HUDEP-2 (cell line): ENCODE results near the gene CACNB2.
A peak's percentile ranks its signal among the peaks of the same experiment; 100 is the strongest.

Source experiments
- DNase-seq, 76 experiments: peaks; one replicate each; lab custom pipeline; 2025; ENCODE audit not compliant: unreplicated experiment in 76 of 76; lab: John Stamatoyannopoulos, UW

Gene CACNB2

GRCh38 chr10:18377898-18378297 is 237.7 kb downstream of the CACNB2 start:
- no peak for DNase-seq

DNA sequence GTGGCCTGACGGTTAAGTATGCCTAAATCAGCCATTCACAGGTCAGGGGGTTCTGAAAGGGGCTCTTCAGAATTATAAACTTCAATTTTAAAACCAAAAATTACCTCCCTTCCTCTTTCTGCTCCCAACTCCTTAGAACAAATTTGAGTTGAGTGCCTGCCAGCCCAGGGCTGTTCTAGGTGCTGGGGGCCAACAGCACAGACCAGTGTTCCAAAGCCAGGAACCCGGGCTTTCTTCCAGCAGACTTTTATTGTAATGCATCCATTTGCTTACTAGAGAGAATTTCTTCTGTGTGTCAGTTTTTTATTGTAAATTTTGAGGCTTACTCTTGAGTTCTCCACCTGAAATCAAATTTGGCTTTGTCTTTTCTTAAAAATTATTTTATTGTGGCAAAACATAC is 238.5 kb downstream of the CACNB2 start:
- DNase-seq: no peak

GRCh38 chr10:18381679-18382078 is 241.5 kb downstream of the CACNB2 start:
- no peak for DNase-seq

GRCh38 chr10:18397906-18398305 is 257.7 kb downstream of the CACNB2 start:
- DNase-seq: no peak

GRCh38 chr10:18399158-18399557 is 258.9 kb downstream of the CACNB2 start:
- DNase-seq: no peak

- DNase-seq: peak in 1 of 76 experiments; percentile 1
Measured at GRCh38 chr10:18400201-18400905, 260.1 kb downstream of the CACNB2 start.

GRCh38 chr10:18400906-18401245 is 260.7 kb downstream of the CACNB2 start:
- no peak for DNase-seq

DNA sequence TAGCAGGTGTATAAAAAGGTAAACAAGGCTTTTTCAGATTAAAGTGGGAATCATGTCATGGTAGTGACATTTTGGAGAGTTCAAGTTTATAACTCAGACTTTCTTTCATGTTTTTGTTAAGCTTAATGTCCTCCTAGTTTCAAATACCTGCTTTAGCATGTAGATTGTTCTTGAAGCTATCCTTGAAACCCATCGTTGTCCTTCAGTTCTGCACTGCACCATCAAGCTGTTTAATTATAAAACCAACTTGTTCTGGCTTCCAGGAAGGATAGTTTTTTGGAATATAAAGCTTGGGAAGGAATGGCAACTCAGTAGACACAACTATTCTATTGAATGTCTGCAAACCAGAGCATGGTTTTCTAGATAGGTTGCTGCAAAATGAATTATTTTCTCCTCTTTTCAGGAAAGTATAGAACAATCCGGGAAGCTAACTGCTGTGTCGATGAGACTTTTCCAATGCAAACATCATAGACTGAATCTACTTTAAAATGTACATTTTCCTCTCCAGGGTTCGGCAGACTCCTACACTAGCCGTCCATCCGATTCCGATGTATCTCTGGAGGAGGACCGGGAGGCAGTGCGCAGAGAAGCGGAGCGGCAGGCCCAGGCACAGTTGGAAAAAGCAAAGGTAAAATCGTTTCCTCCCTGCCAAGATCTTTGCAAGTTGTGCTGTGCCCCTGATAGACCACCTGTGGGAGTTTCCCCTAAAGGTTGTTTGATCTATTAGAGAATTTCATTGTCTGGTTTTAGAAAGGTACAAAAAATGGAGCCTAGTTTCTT is 261.4 kb downstream of the CACNB2 start:
- DNase-seq: no peak

- DNase-seq: no peak
Measured at GRCh38 chr10:18402853-18403252, 262.6 kb downstream of the CACNB2 start.

DNA sequence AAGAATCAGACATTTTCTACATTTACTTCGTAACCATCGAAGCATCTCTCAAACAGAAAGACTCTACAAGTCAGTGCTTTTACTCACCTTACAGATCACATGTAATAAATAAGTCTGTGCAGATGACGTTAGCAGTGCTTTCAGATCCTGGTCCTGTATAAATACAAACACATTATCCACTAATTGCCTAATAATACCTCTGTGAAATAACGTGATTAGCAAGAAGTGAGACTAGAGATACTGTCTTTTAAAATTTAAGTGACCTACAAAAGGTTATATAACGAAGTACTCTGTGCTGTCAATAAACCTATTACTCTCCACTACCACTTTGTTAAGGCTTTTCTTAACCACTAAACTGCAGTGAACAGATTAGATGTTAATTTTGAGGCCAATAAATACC is 264.3 kb downstream of the CACNB2 start:
- DNase-seq: no peak

DNA sequence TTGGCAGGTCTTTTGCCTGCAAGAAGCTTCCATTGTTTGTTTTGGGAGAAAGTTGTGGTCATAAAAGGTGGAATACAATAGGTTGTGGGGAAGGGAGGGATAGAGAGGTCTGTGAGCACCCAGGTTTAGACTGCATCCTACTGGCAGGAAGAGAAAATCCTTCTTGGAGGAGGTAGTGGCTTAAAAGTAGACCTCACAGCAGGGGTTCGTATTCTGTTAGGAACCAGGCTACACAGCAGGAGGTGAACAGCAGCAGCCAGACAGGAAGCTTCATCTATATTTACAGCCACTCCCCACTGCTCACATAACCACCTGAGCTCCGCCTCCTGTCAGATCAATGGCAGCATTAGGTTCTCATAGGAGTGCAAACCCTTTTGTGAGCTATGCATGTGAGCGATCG is 265.9 kb downstream of the CACNB2 start:
- DNase-seq: no peak

- DNase-seq: no peak
Measured at GRCh38 chr10:18409599-18410397, 269.6 kb downstream of the CACNB2 start.

GRCh38 chr10:18414061-18414460 is 273.8 kb downstream of the CACNB2 start:
- DNase-seq: no peak

DNA sequence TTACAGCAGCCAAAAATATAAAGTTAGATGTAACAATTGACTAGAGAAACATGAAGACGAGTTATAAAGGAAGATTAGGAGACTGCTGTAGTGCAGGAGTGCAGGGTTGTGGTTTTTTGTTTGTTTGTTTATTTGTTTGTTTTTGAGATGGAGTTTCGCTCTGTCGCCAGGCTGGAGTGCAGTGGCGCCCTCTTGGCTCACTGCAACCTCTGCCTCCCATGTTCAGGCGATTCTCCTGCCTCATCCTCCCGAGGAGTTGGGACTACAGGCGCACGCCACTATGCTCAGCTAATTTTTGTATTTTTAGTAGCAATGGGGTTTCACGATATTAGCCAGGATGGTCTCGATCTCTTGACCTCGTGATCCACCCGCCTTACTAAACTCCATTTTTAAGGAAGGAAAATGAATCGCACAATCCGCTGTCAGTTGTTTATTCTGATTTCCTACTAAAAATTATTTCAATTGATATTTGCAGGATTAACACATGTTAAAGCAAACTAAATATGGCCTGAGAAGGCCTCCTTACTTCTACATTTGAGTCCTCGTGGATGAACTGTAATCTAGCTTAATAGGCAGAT is 277.8 kb downstream of the CACNB2 start:
- no peak for DNase-seq

DNA sequence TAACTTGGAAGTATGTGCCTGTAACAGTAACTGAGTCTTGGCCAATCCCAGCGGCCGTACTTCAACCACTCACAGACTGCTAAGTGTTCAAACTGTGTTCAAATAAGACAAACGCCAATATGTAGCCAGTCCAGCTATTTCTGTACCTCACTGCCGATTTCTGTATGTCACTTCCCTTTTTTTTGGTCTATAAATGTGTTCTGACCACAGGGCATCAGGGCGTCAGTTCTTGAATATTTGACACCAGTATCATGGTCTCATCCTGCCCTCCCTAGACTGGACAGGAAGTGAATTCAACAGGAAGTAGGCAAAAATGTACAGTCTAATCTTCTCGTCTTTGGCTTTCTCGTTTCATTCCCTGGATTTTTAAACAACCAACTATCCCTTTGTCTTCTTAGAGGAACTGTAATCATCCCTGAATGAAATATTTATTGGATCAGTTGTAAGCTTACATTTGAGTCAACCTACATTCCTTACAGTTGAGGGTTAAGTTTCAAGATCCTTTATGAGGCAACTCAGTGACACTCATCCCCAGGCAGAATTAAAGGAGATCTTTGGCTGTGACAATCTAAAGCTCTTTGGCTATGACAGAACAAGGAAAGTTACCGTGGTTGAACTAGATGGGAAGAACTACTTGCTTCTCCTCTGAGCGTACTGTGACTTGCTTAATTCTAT is 278.5 kb downstream of the CACNB2 start:
- no peak for DNase-seq

GRCh38 chr10:18419945-18420344 is 279.7 kb downstream of the CACNB2 start:
- DNase-seq: no peak

DNA sequence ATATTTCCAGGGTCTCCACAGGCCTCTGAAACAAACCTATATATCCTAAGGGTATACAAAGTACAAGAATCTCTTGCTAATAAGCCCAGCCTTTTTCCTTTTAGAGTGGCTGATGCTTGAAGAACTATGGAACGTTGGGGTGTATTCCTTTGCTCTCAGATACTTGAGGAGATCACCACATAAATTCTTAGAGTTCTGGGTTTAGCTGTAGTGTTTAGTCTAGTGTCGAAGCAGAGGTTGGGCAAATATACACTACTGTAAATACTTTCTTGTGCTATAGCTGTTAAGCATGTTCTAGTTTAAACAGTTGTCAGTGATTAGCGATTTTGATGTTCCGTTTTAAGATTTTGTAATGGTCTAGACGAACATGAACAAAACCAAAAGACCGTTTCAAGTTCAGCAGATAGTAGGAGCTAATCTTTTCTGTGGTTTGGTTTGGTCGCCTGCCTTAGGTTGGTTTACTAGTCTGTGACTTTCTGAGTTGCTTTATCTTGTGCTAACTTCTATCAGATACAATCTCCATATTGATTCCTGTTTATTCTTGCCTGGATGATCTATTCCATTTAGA is 281.6 kb downstream of the CACNB2 start:
- no peak for DNase-seq

DNA sequence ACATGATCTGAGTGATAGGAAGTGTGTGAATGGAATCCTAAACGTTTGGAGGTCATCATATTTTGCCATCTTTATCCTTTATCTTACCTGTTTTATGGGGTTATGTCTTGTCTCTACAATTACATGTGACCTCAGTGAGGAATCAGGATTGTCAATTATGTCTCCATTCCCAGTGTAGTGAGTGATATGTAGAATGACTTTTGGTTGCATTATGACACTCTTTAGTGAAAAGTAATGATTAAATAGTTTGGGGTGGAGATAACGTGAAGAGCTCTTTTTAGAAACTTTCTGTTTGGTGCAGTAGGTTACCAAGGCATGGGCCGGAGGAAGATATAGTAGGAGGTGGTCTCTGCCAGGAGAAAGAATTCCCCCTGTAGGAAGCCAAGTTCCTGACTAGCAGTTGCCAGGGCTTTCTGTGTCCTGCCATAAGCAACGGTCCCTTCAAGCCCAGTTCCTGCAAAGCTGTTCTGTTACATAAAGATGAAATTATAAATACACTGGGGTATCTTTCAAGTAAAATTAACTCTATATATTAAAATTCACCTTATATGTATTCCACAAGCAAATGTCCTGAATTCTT is 282.9 kb downstream of the CACNB2 start:
- DNase-seq: no peak

DNA sequence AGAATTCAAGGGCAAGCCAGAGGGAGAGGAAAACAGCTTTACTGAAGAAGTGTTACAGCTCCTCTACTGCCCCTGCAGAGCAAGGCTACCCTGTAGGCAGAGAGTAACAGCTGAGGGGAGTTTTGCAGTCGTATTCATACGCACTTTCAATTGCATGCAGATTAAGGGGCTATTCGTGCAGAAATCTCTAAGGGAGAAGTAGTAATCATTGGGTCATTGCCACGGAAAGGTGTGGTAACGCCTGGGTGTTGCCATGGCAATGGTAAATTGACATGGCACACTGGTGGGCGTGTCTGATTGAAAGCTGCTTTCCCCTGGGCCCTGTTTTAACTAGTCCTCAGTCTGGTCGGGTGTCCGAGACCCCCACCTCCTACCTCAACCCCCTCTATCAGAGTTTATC is 284.0 kb downstream of the CACNB2 start:
- DNase-seq: no peak

DNA sequence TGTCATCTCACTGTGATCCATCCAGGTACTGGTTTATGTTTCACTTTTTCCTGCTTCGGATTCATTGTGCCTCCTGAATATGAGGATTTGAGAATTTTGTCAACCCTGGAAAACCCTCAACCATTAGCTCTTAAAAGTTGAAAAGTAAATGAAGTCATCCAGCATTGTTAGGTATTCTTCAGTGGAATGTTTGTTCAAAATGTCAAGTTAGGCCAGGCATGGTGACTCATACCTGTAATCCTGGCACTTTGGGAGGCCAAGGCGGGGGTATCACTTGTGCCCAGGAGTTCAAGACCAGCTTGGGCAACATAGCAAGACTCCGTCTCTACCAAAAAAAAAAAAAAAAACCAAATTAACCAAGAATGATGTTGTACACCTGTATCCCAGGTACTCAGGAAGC is 289.1 kb downstream of the CACNB2 start:
- DNase-seq: no peak
